B cell (primary cell): ENCODE results near the gene PODXL. TPM values are rescaled to one million over a fixed set of nuclear protein-coding genes. Genes with fewer than 3 reads are reported as not detected.

ENCODE experiments used
- ATAC-seq: fragments of 200-7000 bp; cut with Tn5 transposase; one replicate; pipeline ENCODE4 v1.10.0; 2021; ENCODE audit warnings: low read depth, mild to moderate bottlenecking, moderate number of reproducible peaks, moderate library complexity
- CTCF ChIA-PET: fragments of 350-600 bp; sonication (Branson Sonifier 250); formaldehyde crosslinking; loops from one replicate; lab custom pipeline; 2021; ENCODE audit warnings: antibody characterized with exemption, inconsistent platforms; lab: Charles Lee
- POLR2A ChIA-PET: fragments of 350-600 bp; sonication (Branson Sonifier 250); formaldehyde crosslinking; loops from one replicate; lab custom pipeline; 2021; ENCODE audit warnings: antibody characterized with exemption; lab: Charles Lee
- DNase-seq: peaks from one replicate; pipeline ENCODE4 v3.0.0; 2013
- H2AFZ ChIP-seq: 2 replicates; pipeline ENCODE4 v1.6.1; 2012; ENCODE audit warnings: mild to moderate bottlenecking, low read depth, low read length; ENCODE audit not compliant: insufficient read depth, poor library complexity, severe bottlenecking
- H3K27ac ChIP-seq, 2 donors: 1 replicate in 1 of 2; 2 replicates in 1 of 2; pipeline ENCODE4 v1.5.1; 2012 to 2013; ENCODE audit warnings: low read length in 2 of 2, mild to moderate bottlenecking in 2 of 2, moderate library complexity in 1 of 2
- H3K27me3 ChIP-seq, 4 experiments: fragments of 200-600 bp in 1 of 4; sonication (generic) in 1 of 4; replicated peaks in 1 of 4; 1 replicate in 2 of 4; 2 replicates in 2 of 4; pipeline versions ENCODE4 v1.6.1 to v1.7.0; 2013 to 2016; ENCODE audit warnings: low read length in 3 of 4, mild to moderate bottlenecking in 2 of 4, mixed read lengths in 1 of 4, moderate library complexity in 1 of 4; ENCODE audit not compliant: insufficient read depth in 4 of 4, control insufficient read depth in 3 of 4; ENCODE audit errors: control extremely low read depth in 1 of 4
- H3K36me3 ChIP-seq, 2 experiments: replicated peaks in 1 of 2; 1 replicate in 1 of 2; 2 replicates in 1 of 2; pipeline versions ENCODE4 v1.6.1 to v1.7.1; 2013; ENCODE audit warnings: low read length in 1 of 2; ENCODE audit not compliant: insufficient read depth in 2 of 2, control insufficient read depth in 1 of 2; ENCODE audit errors: control extremely low read depth in 1 of 2, extremely low read depth in 1 of 2
- H3K4me1 ChIP-seq, 2 donors: fragments of 200-600 bp in 1 of 2; sonication (generic) in 1 of 2; 1 replicate in 1 of 2; 2 replicates in 1 of 2; pipeline versions ENCODE4 v1.5.1 to v1.6.1; 2013 to 2017; ENCODE audit warnings: low read length in 2 of 2; ENCODE audit not compliant: control insufficient read depth in 2 of 2, insufficient read depth in 2 of 2
- H3K4me2 ChIP-seq: replicated peaks from 2 replicates; pipeline ENCODE3; 2012; ENCODE audit warnings: mild to moderate bottlenecking, low read depth, low read length; ENCODE audit not compliant: poor library complexity, severe bottlenecking
- H3K4me3 ChIP-seq, 5 experiments: fragments of 200-600 bp in 1 of 5; sonication (generic) in 1 of 5; 1 replicate in 3 of 5; 2 replicates in 2 of 5; pipeline versions ENCODE4 v1.5.1 to v1.7.0; 2011 to 2016; ENCODE audit warnings: low read length in 4 of 5, mild to moderate bottlenecking in 4 of 5, low read depth in 2 of 5, control low read depth in 1 of 5, moderate library complexity in 1 of 5; ENCODE audit not compliant: insufficient read depth in 1 of 5; ENCODE audit errors: control extremely low read depth in 1 of 5, extremely low read depth in 1 of 5
- H3K79me2 ChIP-seq: fragments of 200-600 bp; sonication (generic); one replicate; pipeline ENCODE4 v1.6.0; 2016; ENCODE audit warnings: low read length; ENCODE audit not compliant: control insufficient read depth, insufficient read depth
- H3K9ac ChIP-seq: fragments of 200-600 bp; sonication (generic); 2 replicates; pipeline ENCODE4 v1.6.1; 2017; ENCODE audit warnings: mild to moderate bottlenecking, low read length, moderate library complexity
- H3K9me3 ChIP-seq, 3 donors: one replicate each; pipeline versions ENCODE4 v1.6.1 to v1.7.1; 2013; ENCODE audit warnings: low read length in 2 of 3; ENCODE audit not compliant: control insufficient read depth in 2 of 3, insufficient read depth in 1 of 3; ENCODE audit errors: control extremely low read depth in 1 of 3
- H4K20me1 ChIP-seq: 2 replicates; pipeline ENCODE4 v1.6.0; 2012; ENCODE audit warnings: mild to moderate bottlenecking, low read length; ENCODE audit not compliant: insufficient read depth, control insufficient read depth, poor library complexity, severe bottlenecking
- H3K27ac Mint-ChIP-seq: one replicate; pipeline ENCODE4 v1.8.0; 2021; ENCODE audit warnings: mixed read lengths
- H3K27me3 Mint-ChIP-seq: one replicate; pipeline ENCODE4 v1.8.0; 2021; ENCODE audit warnings: mixed read lengths
- H3K4me1 Mint-ChIP-seq: one replicate; pipeline ENCODE4 v1.8.0; 2021; ENCODE audit warnings: mixed read lengths
- H3K4me3 Mint-ChIP-seq: one replicate; pipeline ENCODE4 v1.8.0; 2021; ENCODE audit warnings: mixed read lengths
- H3K9me3 Mint-ChIP-seq: one replicate; pipeline ENCODE4 v1.8.0; 2022; ENCODE audit warnings: mixed read lengths; ENCODE audit not compliant: insufficient read depth
- EZH2 ChIP-seq: IDR thresholded peaks from 2 replicates; pipeline ENCODE4 v1.6.1; 2012; ENCODE audit warnings: borderline replicate concordance, low read depth, mild to moderate bottlenecking, moderate library complexity, low read length; ENCODE audit not compliant: insufficient read depth, poor library complexity, severe bottlenecking
- WGBS: methylation state at CpG from one replicate; pipeline ENCODE4 v1.1.5; 2013; ENCODE audit warnings: missing lambda C conversion rate; ENCODE audit not compliant: insufficient coverage; 5-methylcytosine and 5-hydroxymethylcytosine counted together
- intact Hi-C: fragments of 100-400 bp; cut with micrococcal nuclease; formaldehyde crosslinking; loops from one replicate; pipeline ENCODE4 v1.10.0; 2022
- polyA plus RNA-seq: library from polyadenylated mRNA; depleted of rRNA; stranded (reverse); fragments of >200 nt; gene quantifications from 2 replicates; pipeline ENCODE4 v1.2.3, GENCODE V29; 2012
- total RNA-seq, 2 donors: library from RNA; stranded (reverse); fragments of 120-200 nt in 1 of 2; gene quantifications; 1 replicate in 1 of 2; 2 replicates in 1 of 2; pipeline versions ENCODE4 v1.2.3 to v1.2.4, GENCODE V29; 2013 to 2022
- TF ChIP-seq, protein P1 (sequence below): fragments of 200-600 bp; IDR thresholded peaks from one replicate; pipeline ENCODE4 v1.8.0; 2022; ENCODE audit warnings: antibody characterized with exemption, mild to moderate bottlenecking

PODXL gene
- total and polyA plus RNA-seq, 2 donors (not counting 1 experiment from before 2014, with no cell fraction given): 1.5 to 5.8 TPM

DNA sequence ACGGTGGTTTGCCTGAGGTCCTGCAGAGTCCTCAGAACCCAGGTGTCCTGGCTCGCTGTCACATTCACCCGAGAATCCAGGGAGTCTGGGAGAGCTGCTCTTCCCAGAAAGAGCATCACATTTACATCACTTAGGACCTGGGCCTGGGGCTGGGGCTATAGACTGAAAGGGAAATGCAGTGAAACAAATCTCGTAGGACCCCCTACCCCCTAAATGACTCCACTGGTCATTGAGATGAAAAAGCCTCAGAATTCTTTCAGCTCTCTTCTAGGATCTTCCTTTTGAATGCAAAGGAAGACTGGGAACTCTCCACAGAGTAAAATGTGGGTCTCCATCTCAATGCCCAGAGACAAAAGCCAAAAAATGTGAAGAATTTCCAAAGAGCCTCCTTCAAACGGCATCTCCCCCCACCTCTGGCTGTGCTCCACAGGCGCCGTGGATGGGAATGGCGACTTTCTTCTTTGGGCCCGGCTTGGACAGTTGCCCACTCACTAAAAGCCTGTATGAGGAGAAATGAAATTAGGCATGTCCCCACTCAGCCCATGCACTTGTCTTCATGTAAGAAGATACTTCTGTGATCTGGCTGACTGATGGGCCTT, 49.0 kb upstream of the PODXL start:
- H3K27me3 ChIP-seq: peaks cover 0 to 7% (median 0%) of the 10 kb centered on the region in 4 experiments
- no peak overlapping the region for H3K27ac Mint-ChIP-seq
- no peaks in the 10 kb centered on the region for H3K4me1 Mint-ChIP-seq
- intact Hi-C loops: no loop called here
- TF ChIP-seq EZH2: no peak
- TF ChIP-seq, protein P1, sequence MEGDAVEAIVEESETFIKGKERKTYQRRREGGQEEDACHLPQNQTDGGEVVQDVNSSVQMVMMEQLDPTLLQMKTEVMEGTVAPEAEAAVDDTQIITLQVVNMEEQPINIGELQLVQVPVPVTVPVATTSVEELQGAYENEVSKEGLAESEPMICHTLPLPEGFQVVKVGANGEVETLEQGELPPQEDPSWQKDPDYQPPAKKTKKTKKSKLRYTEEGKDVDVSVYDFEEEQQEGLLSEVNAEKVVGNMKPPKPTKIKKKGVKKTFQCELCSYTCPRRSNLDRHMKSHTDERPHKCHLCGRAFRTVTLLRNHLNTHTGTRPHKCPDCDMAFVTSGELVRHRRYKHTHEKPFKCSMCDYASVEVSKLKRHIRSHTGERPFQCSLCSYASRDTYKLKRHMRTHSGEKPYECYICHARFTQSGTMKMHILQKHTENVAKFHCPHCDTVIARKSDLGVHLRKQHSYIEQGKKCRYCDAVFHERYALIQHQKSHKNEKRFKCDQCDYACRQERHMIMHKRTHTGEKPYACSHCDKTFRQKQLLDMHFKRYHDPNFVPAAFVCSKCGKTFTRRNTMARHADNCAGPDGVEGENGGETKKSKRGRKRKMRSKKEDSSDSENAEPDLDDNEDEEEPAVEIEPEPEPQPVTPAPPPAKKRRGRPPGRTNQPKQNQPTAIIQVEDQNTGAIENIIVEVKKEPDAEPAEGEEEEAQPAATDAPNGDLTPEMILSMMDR: no peak
- no peak overlapping the region for H3K4me2 ChIP-seq
- H3K4me3 ChIP-seq: no peak overlapping the region
- no peaks in the 10 kb centered on the region for H3K4me1 ChIP-seq
- no peaks in the 10 kb centered on the region for H3K36me3 ChIP-seq
- CTCF ChIA-PET: no interaction called here
- H3K79me2 ChIP-seq: no peaks in the 10 kb centered on the region
- H3K27me3 Mint-ChIP-seq: peaks cover 34% of the 10 kb centered on the region
- DNase-seq (no peak), ATAC-seq (no peak)
- POLR2A ChIA-PET: no interaction called here
- no peak overlapping the region for H2AFZ ChIP-seq
- H3K9me3 ChIP-seq: peaks cover 0 to 3% (median 0%) of the 10 kb centered on the region in 3 donors
- no peak overlapping the region for H3K4me3 Mint-ChIP-seq
- H3K27ac ChIP-seq: no peak overlapping the region
- no peaks in the 10 kb centered on the region for H3K9me3 Mint-ChIP-seq
- no peaks in the 10 kb centered on the region for H4K20me1 ChIP-seq
- no peak overlapping the region for H3K9ac ChIP-seq
- WGBS: 57% methylated on average over 2 of the region's 9 CpGs

DNA sequence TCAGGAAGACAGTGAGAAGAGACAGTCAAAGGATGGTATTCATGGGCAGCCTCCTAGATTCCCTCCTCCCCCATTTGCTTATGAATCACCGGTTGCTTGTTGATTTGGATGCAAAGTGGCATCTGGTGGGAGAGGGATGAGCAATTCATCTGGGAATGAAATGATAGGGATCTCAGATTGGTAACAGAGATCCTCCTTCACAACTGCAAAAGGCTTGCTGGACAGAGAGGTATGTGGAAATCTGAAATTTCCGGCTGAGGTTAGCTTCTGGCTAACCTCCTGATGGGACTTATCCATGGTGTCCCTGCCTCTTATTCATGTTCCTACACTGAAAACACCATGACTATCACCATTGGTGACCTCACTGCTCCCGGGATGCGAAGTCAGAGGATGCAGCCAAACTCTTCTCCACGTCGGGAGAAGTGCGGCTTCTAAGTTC, 48.4 kb upstream of the PODXL start:
- no peaks in the 10 kb centered on the region for H3K4me1 ChIP-seq
- no peak overlapping the region for H3K4me2 ChIP-seq
- intact Hi-C loops: no loop called here
- no peaks in the 10 kb centered on the region for H4K20me1 ChIP-seq
- DNase-seq: no peak
- ChIA-PET POLR2A (no interaction called here), CTCF (no interaction called here)
- H3K27ac ChIP-seq: no peak overlapping the region
- H3K36me3 ChIP-seq: no peaks in the 10 kb centered on the region
- H3K9me3 ChIP-seq: peaks cover 0 to 3% (median 0%) of the 10 kb centered on the region in 3 donors
- no peak overlapping the region for H2AFZ ChIP-seq
- Mint-ChIP-seq H3K9me3 (no peaks in the 10 kb centered on the region), H3K27ac (no peak overlapping the region), H3K4me3 (no peak overlapping the region), H3K4me1 (no peaks in the 10 kb centered on the region), H3K27me3 (peaks cover 36% of the 10 kb centered on the region)
- H3K79me2 ChIP-seq: no peaks in the 10 kb centered on the region
- no peak for TF ChIP-seq EZH2
- TF ChIP-seq, protein P1: no peak
- ATAC-seq: no peak
- H3K27me3 ChIP-seq: peaks cover 0 to 7% (median 0%) of the 10 kb centered on the region in 4 experiments
- H3K9ac ChIP-seq: no peak overlapping the region
- 75% methylated on average over 5 of the region's 7 CpGs for WGBS
- no peak overlapping the region for H3K4me3 ChIP-seq
